Smooth muscle cell (in vitro differentiated cells): ENCODE measurements around the gene COP1. TPM values are rescaled to one million over a fixed set of nuclear protein-coding genes. Genes with fewer than 3 reads are reported as not detected.

ENCODE experiments used
- DNase-seq: peaks from one replicate; lab custom pipeline; 2025; ENCODE audit not compliant: unreplicated experiment; lab: John Stamatoyannopoulos, UW
- H2AFZ ChIP-seq: fragments of 200-600 bp; sonication (generic); 2 replicates; pipeline ENCODE4 v1.6.0; 2016; ENCODE audit warnings: antibody characterized with exemption, low read depth, mild to moderate bottlenecking
- H3F3A ChIP-seq: fragments of 200-600 bp; sonication (generic); 2 replicates; pipeline ENCODE4 v1.6.0; 2017; ENCODE audit warnings: antibody characterized with exemption, low read depth
- H3K27ac ChIP-seq: fragments of 200-600 bp; sonication (generic); 2 replicates; pipeline ENCODE4 v1.5.1; 2016; ENCODE audit warnings: low read depth, mild to moderate bottlenecking
- H3K27me3 ChIP-seq: fragments of 200-600 bp; sonication (generic); 2 replicates; pipeline ENCODE4 v1.6.1; 2016; ENCODE audit warnings: low read depth, mild to moderate bottlenecking
- H3K36me3 ChIP-seq: fragments of 200-600 bp; sonication (generic); 2 replicates; pipeline ENCODE4 v1.5.1; 2016; ENCODE audit warnings: low read depth
- H3K4me1 ChIP-seq: fragments of 200-600 bp; sonication (generic); 2 replicates; pipeline ENCODE4 v1.5.1; 2016; ENCODE audit warnings: low read depth
- H3K4me2 ChIP-seq: fragments of 200-600 bp; sonication (generic); 2 replicates; pipeline ENCODE4 v1.6.0; 2016; ENCODE audit warnings: mild to moderate bottlenecking
- H3K4me3 ChIP-seq: fragments of 200-600 bp; sonication (generic); 2 replicates; pipeline ENCODE4 v1.5.1; 2016; ENCODE audit warnings: mild to moderate bottlenecking
- H3K79me2 ChIP-seq: fragments of 200-600 bp; sonication (generic); 2 replicates; pipeline ENCODE4 v1.6.0; 2016; ENCODE audit warnings: low read depth, mild to moderate bottlenecking
- H3K9ac ChIP-seq: fragments of 200-600 bp; sonication (generic); 2 replicates; pipeline ENCODE4 v1.6.0; 2016; ENCODE audit warnings: low read depth
- H3K9me3 ChIP-seq: fragments of 200-600 bp; sonication (generic); replicated peaks from 2 replicates; pipeline ENCODE4 v1.5.1; 2016; ENCODE audit warnings: low read depth
- H4K20me1 ChIP-seq: fragments of 200-600 bp; sonication (generic); 2 replicates; pipeline ENCODE4 v1.6.0; 2016; ENCODE audit warnings: low read depth
- WGBS: methylation state at CpG from one replicate; pipeline ENCODE4 v1.1.7; 2016; ENCODE audit warnings: low lambda C conversion rate; 5-methylcytosine and 5-hydroxymethylcytosine counted together
- polyA plus RNA-seq: library from polyadenylated mRNA; unstranded; fragments of >200 nt; fragmentation: Nextera tagmentation; extraction: Ambion mirVana; gene quantifications from 2 replicates; pipeline ENCODE4 v1.2.1, GENCODE V29; 2016
- total RNA-seq: library from RNA; depleted of rRNA; stranded (reverse); fragments of >200 nt; gene quantifications from 2 replicates; pipeline ENCODE4 v1.2.3, GENCODE V29; 2014
- TF ChIP-seq, protein P1 (sequence below): fragments of 200-600 bp; sonication (generic); IDR thresholded peaks from 2 replicates; pipeline ENCODE4 v1.5.1; 2017; ENCODE audit warnings: borderline replicate concordance, mild to moderate bottlenecking, antibody characterized with exemption; ENCODE audit not compliant: insufficient read depth, poor library complexity, severe bottlenecking

The COP1 gene
- total and polyA plus RNA-seq, 2 experiments from 2014 or later = 44.8 to 68.2 TPM

- no peaks in the 10 kb centered on the region for H3K9me3 ChIP-seq
- no peak overlapping the region for H3K27ac ChIP-seq
- H2AFZ ChIP-seq = no peak overlapping the region
- no peaks in the 10 kb centered on the region for H3K27me3 ChIP-seq
- no peak for DNase-seq
- no peak overlapping the region for H3K4me3 ChIP-seq
- H3K4me1 ChIP-seq = no peaks in the 10 kb centered on the region
- TF ChIP-seq, protein P1, sequence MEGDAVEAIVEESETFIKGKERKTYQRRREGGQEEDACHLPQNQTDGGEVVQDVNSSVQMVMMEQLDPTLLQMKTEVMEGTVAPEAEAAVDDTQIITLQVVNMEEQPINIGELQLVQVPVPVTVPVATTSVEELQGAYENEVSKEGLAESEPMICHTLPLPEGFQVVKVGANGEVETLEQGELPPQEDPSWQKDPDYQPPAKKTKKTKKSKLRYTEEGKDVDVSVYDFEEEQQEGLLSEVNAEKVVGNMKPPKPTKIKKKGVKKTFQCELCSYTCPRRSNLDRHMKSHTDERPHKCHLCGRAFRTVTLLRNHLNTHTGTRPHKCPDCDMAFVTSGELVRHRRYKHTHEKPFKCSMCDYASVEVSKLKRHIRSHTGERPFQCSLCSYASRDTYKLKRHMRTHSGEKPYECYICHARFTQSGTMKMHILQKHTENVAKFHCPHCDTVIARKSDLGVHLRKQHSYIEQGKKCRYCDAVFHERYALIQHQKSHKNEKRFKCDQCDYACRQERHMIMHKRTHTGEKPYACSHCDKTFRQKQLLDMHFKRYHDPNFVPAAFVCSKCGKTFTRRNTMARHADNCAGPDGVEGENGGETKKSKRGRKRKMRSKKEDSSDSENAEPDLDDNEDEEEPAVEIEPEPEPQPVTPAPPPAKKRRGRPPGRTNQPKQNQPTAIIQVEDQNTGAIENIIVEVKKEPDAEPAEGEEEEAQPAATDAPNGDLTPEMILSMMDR = no peak
- no peak overlapping the region for H3K9ac ChIP-seq
- peaks cover 83% of the 10 kb centered on the region for H4K20me1 ChIP-seq
- no peaks in the 10 kb centered on the region for H3K36me3 ChIP-seq
- H3F3A ChIP-seq = no peaks in the 10 kb centered on the region
- 96% methylated on average over 2 of the region's 2 CpGs for WGBS
- H3K79me2 ChIP-seq = peaks cover 68% of the 10 kb centered on the region
- H3K4me2 ChIP-seq = no peak overlapping the region
Measured at GRCh38 chr1:176177764-176178163, 29.3 kb downstream of the COP1 start.

- Histone ChIP-seq H3K4me3 (no peak overlapping the region), H3K9me3 (no peaks in the 10 kb centered on the region), H3K36me3 (peaks cover 4% of the 10 kb centered on the region), H3F3A (no peaks in the 10 kb centered on the region), H3K4me1 (no peaks in the 10 kb centered on the region), H3K27me3 (no peaks in the 10 kb centered on the region), H2AFZ (no peak overlapping the region), H3K27ac (peak overlapping the region; percentile 15), H3K4me2 (no peak overlapping the region), H4K20me1 (peaks cover 51% of the 10 kb centered on the region), H3K79me2 (peaks cover 62% of the 10 kb centered on the region), H3K9ac (no peak overlapping the region)
- TF ChIP-seq, protein P1 = no peak
- no peak for DNase-seq
Measured at GRCh38 chr1:176174108-176174507, 33.0 kb downstream of the COP1 start.

DNA sequence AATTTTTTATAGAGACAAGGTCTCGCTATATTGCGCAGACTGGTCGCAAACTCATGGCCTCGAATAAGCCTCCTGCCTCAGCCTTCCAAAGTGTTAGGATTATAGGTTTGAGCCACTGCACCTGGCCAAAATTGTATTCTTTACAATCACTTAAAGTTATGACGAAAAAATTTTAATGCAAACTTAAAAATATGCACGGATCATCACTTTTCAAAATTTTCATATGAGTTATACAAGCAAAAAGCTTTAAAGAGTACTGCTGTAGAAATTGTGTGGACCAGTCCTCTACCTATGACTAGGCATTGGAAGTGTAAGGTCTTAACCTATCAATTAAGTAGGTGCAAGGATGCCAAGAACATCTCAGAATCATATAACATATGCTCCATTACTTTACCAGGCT is 34.9 kb downstream of the COP1 start:
- DNase-seq = no peak
- H4K20me1 ChIP-seq = peaks cover 43% of the 10 kb centered on the region
- 98% methylated on average over 6 of the region's 6 CpGs for WGBS
- no peaks in the 10 kb centered on the region for H3K9me3 ChIP-seq
- no peak overlapping the region for H2AFZ ChIP-seq
- no peak overlapping the region for H3K9ac ChIP-seq
- H3K4me3 ChIP-seq = no peak overlapping the region
- no peaks in the 10 kb centered on the region for H3F3A ChIP-seq
- H3K36me3 ChIP-seq = peaks cover 4% of the 10 kb centered on the region
- H3K4me2 ChIP-seq = no peak overlapping the region
- no peaks in the 10 kb centered on the region for H3K4me1 ChIP-seq
- no peaks in the 10 kb centered on the region for H3K27me3 ChIP-seq
- TF ChIP-seq, protein P1 = no peak
- peaks cover 54% of the 10 kb centered on the region for H3K79me2 ChIP-seq
- H3K27ac ChIP-seq = no peak overlapping the region

DNA sequence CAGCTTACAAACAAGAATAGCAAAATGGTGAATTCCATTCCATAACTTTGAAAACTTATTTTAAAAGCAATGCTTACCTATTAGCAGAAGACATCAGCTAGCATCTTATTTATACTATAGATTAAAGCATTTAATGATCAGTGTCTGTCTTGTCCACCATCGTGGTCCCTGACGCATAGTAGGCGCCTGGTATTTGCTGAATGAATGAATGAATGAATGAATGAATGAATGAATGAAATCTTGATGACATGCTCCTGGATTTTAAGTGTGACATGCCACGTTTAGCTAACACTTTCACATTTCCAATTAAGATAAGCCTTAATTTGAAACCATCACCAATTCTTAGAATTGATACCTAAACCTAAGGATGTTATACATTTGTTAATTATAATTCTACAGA is 39.9 kb downstream of the COP1 start:
- DNase-seq = no peak
- no peak overlapping the region for H3K27ac ChIP-seq
- H3K4me3 ChIP-seq = no peak overlapping the region
- peaks cover 56% of the 10 kb centered on the region for H4K20me1 ChIP-seq
- H3K4me1 ChIP-seq = no peaks in the 10 kb centered on the region
- H3K9me3 ChIP-seq = no peaks in the 10 kb centered on the region
- H3K79me2 ChIP-seq = peaks cover 66% of the 10 kb centered on the region
- TF ChIP-seq, protein P1 = no peak
- no peaks in the 10 kb centered on the region for H3K27me3 ChIP-seq
- H3F3A ChIP-seq = no peaks in the 10 kb centered on the region
- 96% methylated on average over 4 of the region's 4 CpGs for WGBS
- peaks cover 12% of the 10 kb centered on the region for H3K36me3 ChIP-seq
- H3K9ac ChIP-seq = no peak overlapping the region
- no peak overlapping the region for H3K4me2 ChIP-seq
- H2AFZ ChIP-seq = no peak overlapping the region
